Mesenchymal stem cell (in vitro differentiated cells and primary cell): Measurements from ENCODE around the gene UBE2D1.

Source experiments
- DNase-seq: peaks from one replicate; pipeline ENCODE4 v3.0.0-alpha.2; 2013
- H2AFZ ChIP-seq: one replicate; pipeline ENCODE4 v1.6.1; 2013; ENCODE audit warnings: low read depth, mild to moderate bottlenecking, control low read depth, inconsistent platforms, low read length, moderate library complexity
- H2AK5ac ChIP-seq: 2 replicates; pipeline ENCODE4 v1.6.1; 2013; ENCODE audit warnings: low read length, moderate library complexity, mild to moderate bottlenecking, inconsistent platforms; ENCODE audit not compliant: severe bottlenecking
- H2BK120ac ChIP-seq: one replicate; pipeline ENCODE4 v1.6.1; 2013; ENCODE audit warnings: low read depth, mild to moderate bottlenecking, inconsistent platforms, low read length, moderate library complexity
- H2BK12ac ChIP-seq, 2 experiments: one replicate each; pipeline ENCODE4 v1.6.1; 2013; ENCODE audit warnings: inconsistent platforms in 2 of 2, low read length in 2 of 2, mild to moderate bottlenecking in 2 of 2, moderate library complexity in 2 of 2, control low read depth in 1 of 2
- H2BK15ac ChIP-seq: one replicate; pipeline ENCODE4 v1.6.1; 2013; ENCODE audit warnings: mild to moderate bottlenecking, low read depth, inconsistent platforms; ENCODE audit not compliant: poor library complexity, severe bottlenecking
- H2BK5ac ChIP-seq: 2 replicates; pipeline ENCODE4 v1.6.1; 2013; ENCODE audit warnings: low read depth, mild to moderate bottlenecking, low read length, control low read depth, inconsistent platforms; ENCODE audit not compliant: poor library complexity, severe bottlenecking
- H3K14ac ChIP-seq, 2 experiments: one replicate each; pipeline ENCODE4 v1.6.1; 2013; ENCODE audit warnings: inconsistent platforms in 2 of 2, low read length in 2 of 2, control low read depth in 1 of 2, mild to moderate bottlenecking in 1 of 2, moderate library complexity in 1 of 2
- H3K18ac ChIP-seq, 2 experiments: one replicate each; pipeline ENCODE4 v1.6.1; 2013; ENCODE audit warnings: inconsistent platforms in 2 of 2, low read length in 2 of 2, control low read depth in 1 of 2, low read depth in 1 of 2, mild to moderate bottlenecking in 1 of 2
- H3K23ac ChIP-seq, 2 experiments: one replicate each; pipeline ENCODE4 v1.6.1; 2013; ENCODE audit warnings: inconsistent platforms in 2 of 2, low read length in 2 of 2, mild to moderate bottlenecking in 2 of 2, moderate library complexity in 2 of 2, control low read depth in 1 of 2
- H3K27ac ChIP-seq: 2 replicates; pipeline ENCODE4 v1.5.1; 2013; ENCODE audit warnings: mild to moderate bottlenecking, moderate library complexity, low read length, control low read depth, inconsistent platforms; ENCODE audit not compliant: poor library complexity, severe bottlenecking
- H3K27me3 ChIP-seq, 2 experiments: 2 replicates each; pipeline versions ENCODE4 v1.6.1 to v1.7.0; 2013; ENCODE audit warnings: low read length in 2 of 2, mild to moderate bottlenecking in 2 of 2, moderate library complexity in 2 of 2, control low read depth in 1 of 2, inconsistent platforms in 1 of 2; ENCODE audit not compliant: control insufficient read depth in 1 of 2, insufficient read depth in 1 of 2
- H3K36me3 ChIP-seq, 2 experiments: 2 replicates each; pipeline versions ENCODE4 v1.6.1 to v1.7.0; 2013; ENCODE audit warnings: low read length in 2 of 2, control low read depth in 1 of 2, inconsistent platforms in 1 of 2, low read depth in 1 of 2, mild to moderate bottlenecking in 1 of 2; ENCODE audit not compliant: insufficient read depth in 2 of 2, control insufficient read depth in 1 of 2
- H3K4ac ChIP-seq, 2 experiments: one replicate each; pipeline ENCODE4 v1.6.1; 2013; ENCODE audit warnings: inconsistent platforms in 2 of 2, low read length in 2 of 2, mild to moderate bottlenecking in 2 of 2, moderate library complexity in 2 of 2, control low read depth in 1 of 2, low read depth in 1 of 2
- H3K4me1 ChIP-seq: 2 replicates; pipeline ENCODE4 v1.6.1; 2013; ENCODE audit warnings: low read depth, low read length, control low read depth; ENCODE audit not compliant: control insufficient read depth, insufficient read depth
- H3K4me2 ChIP-seq: 2 replicates; pipeline ENCODE4 v1.6.1; 2013; ENCODE audit warnings: low read length, mild to moderate bottlenecking, inconsistent platforms; ENCODE audit not compliant: poor library complexity, severe bottlenecking
- H3K4me3 ChIP-seq, 2 experiments: 2 replicates each; pipeline versions ENCODE4 v1.5.1 to v1.7.0; 2013; ENCODE audit warnings: low read length in 2 of 2, mild to moderate bottlenecking in 2 of 2, control low read depth in 1 of 2, low read depth in 1 of 2; ENCODE audit not compliant: insufficient read depth in 1 of 2
- H3K79me1 ChIP-seq: replicated peaks from 2 replicates; pipeline ENCODE4 v1.6.1; 2013; ENCODE audit warnings: mild to moderate bottlenecking, control low read depth, low read length, inconsistent platforms; ENCODE audit not compliant: poor library complexity, severe bottlenecking
- H3K9ac ChIP-seq: 2 replicates; pipeline ENCODE4 v1.7.0; 2013; ENCODE audit warnings: mild to moderate bottlenecking, low read length, moderate library complexity
- H3K9me3 ChIP-seq: 2 replicates; pipeline ENCODE4 v1.7.0; 2013; ENCODE audit warnings: mild to moderate bottlenecking, low read length; ENCODE audit not compliant: control insufficient read depth
- H4K8ac ChIP-seq: one replicate; pipeline ENCODE4 v1.6.1; 2013; ENCODE audit warnings: inconsistent platforms, mild to moderate bottlenecking, low read length, moderate library complexity
- H4K91ac ChIP-seq: one replicate; pipeline ENCODE4 v1.6.1; 2013; ENCODE audit warnings: mild to moderate bottlenecking, low read length, inconsistent platforms
- WGBS: methylation state at CpG from one replicate; pipeline ENCODE4 v1.1.7; 2013; ENCODE audit warnings: mixed read lengths; 5-methylcytosine and 5-hydroxymethylcytosine counted together

UBE2D1 gene

DNA sequence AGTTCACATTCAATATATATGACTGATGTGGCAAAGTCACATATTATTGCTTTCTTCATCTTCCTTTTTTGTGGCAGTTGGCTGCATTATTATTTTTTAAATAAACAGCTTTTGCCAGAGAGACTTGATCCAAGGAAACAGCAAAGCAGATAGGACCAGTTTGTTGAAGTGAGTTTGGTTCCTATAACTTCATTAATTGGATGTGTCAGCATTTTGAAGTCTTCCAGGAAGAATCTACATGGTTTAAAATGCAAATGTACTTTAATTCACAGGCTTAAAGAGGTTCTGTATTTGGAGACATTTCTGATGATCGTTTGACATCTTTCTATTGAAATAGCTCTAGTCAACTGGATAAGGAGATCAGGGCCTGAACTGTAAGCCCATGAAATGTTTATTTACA, 13.2 kb downstream of the UBE2D1 start:
- Histone ChIP-seq H3K9ac (no peak overlapping the region), H3K18ac (no peak overlapping the region), H3K14ac (no peak overlapping the region), H3K27ac (no peak overlapping the region), H3K4me3 (no peak overlapping the region), H4K91ac (no peak overlapping the region), H2AK5ac (no peak overlapping the region), H2BK5ac (no peak overlapping the region), H3K36me3 (peaks cover 0 to 3% of the 10 kb centered on the region in 2 experiments), H4K8ac (no peak overlapping the region), H3K9me3 (no peaks in the 10 kb centered on the region), H2BK12ac (no peak overlapping the region), H3K4me2 (no peak overlapping the region), H3K4me1 (no peaks in the 10 kb centered on the region), H3K27me3 (no peaks in the 10 kb centered on the region), H2BK15ac (no peak overlapping the region), H3K4ac (no peak overlapping the region), H3K79me1 (peaks cover 24% of the 10 kb centered on the region), H2AFZ (no peak overlapping the region), H2BK120ac (no peak overlapping the region), H3K23ac (no peak overlapping the region)
- WGBS: 100% methylated on average over 1 of the region's 1 CpG
- DNase-seq: no peak

DNA sequence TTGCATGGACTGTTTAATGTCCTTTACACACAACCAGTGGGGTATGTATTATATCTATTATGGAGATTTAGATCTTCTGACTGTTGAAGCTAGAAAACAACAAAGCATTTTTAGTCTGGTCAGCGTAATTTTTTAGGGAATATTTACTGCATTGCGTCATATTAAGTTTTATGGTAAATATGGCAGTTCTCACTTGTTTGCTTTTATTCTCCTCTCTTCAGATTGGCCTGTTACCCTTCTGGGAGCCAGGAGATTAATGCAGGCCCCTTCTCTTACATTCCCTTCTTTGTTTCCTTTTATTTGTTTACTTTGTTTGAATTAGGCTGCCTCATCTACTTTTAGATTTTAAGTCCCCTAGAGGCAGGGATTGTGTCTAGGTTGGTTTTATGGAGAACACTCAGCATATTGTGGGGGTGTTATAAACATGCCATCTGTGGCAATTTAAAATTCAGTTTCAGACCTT, 13.8 kb downstream of the UBE2D1 start:
- no peak overlapping the region for H3K18ac ChIP-seq
- H3K4me2 ChIP-seq: no peak overlapping the region
- H3K9me3 ChIP-seq: no peaks in the 10 kb centered on the region
- no peak overlapping the region for H3K27ac ChIP-seq
- no peak overlapping the region for H3K4ac ChIP-seq
- no peak overlapping the region for H2BK120ac ChIP-seq
- H3K9ac ChIP-seq: no peak overlapping the region
- DNase-seq: no peak
- no peak overlapping the region for H3K4me3 ChIP-seq
- no peak overlapping the region for H2AK5ac ChIP-seq
- no peak overlapping the region for H2BK15ac ChIP-seq
- no peak overlapping the region for H2AFZ ChIP-seq
- H3K4me1 ChIP-seq: no peaks in the 10 kb centered on the region
- H4K8ac ChIP-seq: no peak overlapping the region
- H2BK12ac ChIP-seq: no peak overlapping the region
- no peak overlapping the region for H3K23ac ChIP-seq
- H3K79me1 ChIP-seq: peaks cover 24% of the 10 kb centered on the region
- peaks cover 0 to 3% of the 10 kb centered on the region in 2 experiments for H3K36me3 ChIP-seq
- H2BK5ac ChIP-seq: no peak overlapping the region
- no peaks in the 10 kb centered on the region for H3K27me3 ChIP-seq
- 100% methylated on average over 2 of the region's 2 CpGs for WGBS
- H4K91ac ChIP-seq: no peak overlapping the region
- H3K14ac ChIP-seq: no peak overlapping the region

DNA sequence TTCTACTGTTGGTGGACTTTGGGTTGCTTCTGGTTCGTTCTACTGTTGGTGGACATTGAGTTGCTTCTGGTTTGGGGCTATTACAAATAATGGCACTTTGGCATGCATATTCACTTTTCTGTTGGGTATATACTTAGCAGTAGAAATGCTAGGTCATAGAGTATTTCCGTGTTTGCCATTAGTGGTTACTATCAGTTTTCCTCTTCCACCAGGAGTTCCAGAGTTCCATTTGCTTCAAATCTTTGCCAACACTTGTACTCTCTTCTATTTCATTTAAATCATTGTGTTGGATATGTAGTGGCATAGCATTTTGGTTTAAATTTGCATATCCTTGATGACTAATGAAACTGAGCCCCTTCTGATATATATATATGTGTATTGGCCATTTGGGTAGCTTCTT, 15.2 kb downstream of the UBE2D1 start:
- Histone ChIP-seq H3K9ac (no peak overlapping the region), H3K18ac (no peak overlapping the region), H3K27me3 (no peaks in the 10 kb centered on the region), H3K79me1 (peaks cover 19% of the 10 kb centered on the region), H4K8ac (no peak overlapping the region), H2AK5ac (no peak overlapping the region), H3K4me1 (no peaks in the 10 kb centered on the region), H3K36me3 (peaks cover 0 to 3% of the 10 kb centered on the region in 2 experiments), H3K4me3 (no peak overlapping the region), H3K27ac (no peak overlapping the region), H2BK12ac (no peak overlapping the region), H2BK120ac (no peak overlapping the region), H3K9me3 (no peaks in the 10 kb centered on the region), H2BK15ac (no peak overlapping the region), H2AFZ (no peak overlapping the region), H3K14ac (no peak overlapping the region), H3K4ac (no peak overlapping the region), H3K23ac (no peak overlapping the region), H2BK5ac (no peak overlapping the region), H4K91ac (no peak overlapping the region), H3K4me2 (no peak overlapping the region)
- 88% methylated on average over 1 of the region's 2 CpGs for WGBS
- no peak for DNase-seq

DNA sequence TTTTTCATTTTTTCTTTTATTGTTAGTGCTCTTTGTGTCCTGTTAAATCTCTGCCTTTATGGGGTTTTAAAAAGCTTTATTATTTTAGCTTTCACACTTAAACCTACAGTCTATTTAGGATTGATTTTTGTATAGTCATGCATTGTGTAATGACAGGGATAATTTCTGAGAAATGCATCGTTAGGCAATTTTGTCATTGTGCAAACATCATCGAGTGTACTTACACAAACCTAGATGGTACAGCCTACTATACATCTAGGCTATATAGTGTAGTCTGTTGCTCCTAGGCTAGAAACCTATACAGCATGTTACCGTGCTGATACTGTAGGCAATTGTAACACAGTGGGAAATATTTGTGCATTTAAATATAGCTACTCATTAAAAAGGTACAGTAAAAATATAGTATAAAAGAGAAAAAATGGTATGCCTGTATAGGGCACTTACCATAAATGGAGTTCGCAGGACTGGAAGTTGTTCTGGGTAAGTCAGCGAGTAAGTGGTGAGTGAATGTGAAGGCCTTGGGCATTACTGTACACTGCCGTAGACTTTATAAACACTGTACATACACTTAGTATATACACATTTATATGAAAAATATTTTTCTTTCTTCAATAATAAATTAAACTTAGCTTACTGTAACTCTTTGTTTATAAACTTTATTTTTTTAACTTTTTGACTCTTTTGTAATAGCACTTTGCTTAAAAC, 16.0 kb downstream of the UBE2D1 start:
- 80% methylated on average over 1 of the region's 6 CpGs for WGBS

More for the DNA sequence above, 16.0 kb downstream of the UBE2D1 start:
- no peak overlapping the region for H3K4me2 ChIP-seq
- H3K79me1 ChIP-seq: peaks cover 16% of the 10 kb centered on the region
- no peak overlapping the region for H4K91ac ChIP-seq
- H3K9me3 ChIP-seq: no peaks in the 10 kb centered on the region
- H2AFZ ChIP-seq: no peak overlapping the region
- H2BK120ac ChIP-seq: no peak overlapping the region
- H3K9ac ChIP-seq: no peak overlapping the region
- no peak overlapping the region for H3K4ac ChIP-seq
- H3K27ac ChIP-seq: no peak overlapping the region
- no peak overlapping the region for H2BK5ac ChIP-seq
- no peak overlapping the region for H3K23ac ChIP-seq
- no peak overlapping the region for H2BK15ac ChIP-seq
- H2BK12ac ChIP-seq: no peak overlapping the region
- peaks cover 0 to 3% of the 10 kb centered on the region in 2 experiments for H3K36me3 ChIP-seq
- H3K4me3 ChIP-seq: no peak overlapping the region
- no peaks in the 10 kb centered on the region for H3K27me3 ChIP-seq
- H3K4me1 ChIP-seq: no peaks in the 10 kb centered on the region
- DNase-seq: no peak
- no peak overlapping the region for H3K18ac ChIP-seq
- no peak overlapping the region for H2AK5ac ChIP-seq
- H4K8ac ChIP-seq: no peak overlapping the region
- no peak overlapping the region for H3K14ac ChIP-seq
